HCT116 (cell line): ENCODE measurements around the gene ASCL1. TPM values are rescaled to one million over a fixed set of nuclear protein-coding genes. Genes with fewer than 3 reads are reported as not detected.

Experiments used
- ATAC-seq: fragments of 200-7000 bp; cut with Tn5 transposase; 2 replicates; pipeline ENCODE4 v1.9.1; 2020; ENCODE audit warnings: mild to moderate bottlenecking, moderate library complexity
- BruUV-seq: library from RNA; stranded (reverse); fragments of 400-500 nt; replicated peaks from 2 replicates; lab custom pipeline; 2021; lab: Mats Ljungman, UMichigan
- CTCF ChIA-PET: fragments of 300-600 bp; sonication (Branson Sonifier 250); formaldehyde crosslinking; loops from one replicate; lab custom pipeline; 2021; ENCODE audit warnings: antibody characterized with exemption; lab: Charles Lee
- POLR2A ChIA-PET: fragments of 300-600, 350-600 bp; sonication (Branson Sonifier 250); formaldehyde crosslinking; loops from one replicate; lab custom pipeline; 2021; ENCODE audit warnings: antibody characterized with exemption; lab: Charles Lee
- RAD21 ChIA-PET, 2 experiments: fragments of 300-600 bp; sonication (Branson Sonifier 250); formaldehyde crosslinking; loops; one replicate each; lab custom pipeline; 2023; ENCODE audit warnings: low total read pairs in 2 of 2; ENCODE audit not compliant: uncharacterized antibody in 2 of 2, unreplicated experiment in 2 of 2, low non-redundant PET in 1 of 2; lab: Charles Lee
- DNase-seq: peaks from one replicate; pipeline ENCODE4 v3.0.0-alpha.2; 2010; ENCODE audit warnings: low read depth, low spot score
- H2AFZ ChIP-seq: fragments of 200-600 bp; shearing (Covaris generic), sonication (generic); 2 replicates; pipeline ENCODE4 v1.6.1; 2017; ENCODE audit warnings: low read depth, mixed run types, mixed read lengths, antibody characterized with exemption, low read length; ENCODE audit not compliant: poor library complexity, severe bottlenecking
- H3K27ac ChIP-seq: 2 replicates; pipeline ENCODE4 v1.5.1; 2012; ENCODE audit warnings: low read depth, low read length
- H3K27me3 ChIP-seq: fragments of 200-600 bp; sonication (generic); 2 replicates; pipeline ENCODE4 v1.6.1; 2016; ENCODE audit warnings: mixed run types, low read length, mixed read lengths; ENCODE audit not compliant: insufficient read depth
- H3K36me3 ChIP-seq, 2 experiments: fragments of 200-500 bp in 1 of 2; fragments of 200-600 bp in 1 of 2; sonication (Bioruptor generic) in 1 of 2; sonication (generic) in 1 of 2; 2 replicates each; pipeline versions ENCODE4 v1.5.1 to v1.6.1; 2014 to 2016; ENCODE audit warnings: low read length in 2 of 2, inconsistent platforms in 1 of 2, mixed read lengths in 1 of 2, mixed run types in 1 of 2; ENCODE audit not compliant: insufficient read depth in 2 of 2, control insufficient read depth in 1 of 2
- H3K4me1 ChIP-seq, 2 experiments: fragments of 200-600 bp in 1 of 2; sonication (generic) in 1 of 2; 2 replicates each; pipeline versions ENCODE4 v1.5.1 to v1.6.1; 2012 to 2017; ENCODE audit warnings: low read length in 2 of 2, inconsistent platforms in 1 of 2, mild to moderate bottlenecking in 1 of 2, mixed read lengths in 1 of 2, mixed run types in 1 of 2, moderate library complexity in 1 of 2; ENCODE audit not compliant: insufficient read depth in 2 of 2, control insufficient read depth in 1 of 2
- H3K4me2 ChIP-seq: fragments of 200-600 bp; sonication (generic); 2 replicates; pipeline ENCODE4 v1.6.1; 2017; ENCODE audit warnings: mixed run types, low read length, mixed read lengths
- H3K4me3 ChIP-seq, 2 experiments: fragments of 200-600 bp in 1 of 2; sonication (generic) in 1 of 2; replicated peaks in 1 of 2; 2 replicates each; pipeline ENCODE4 v1.5.1; 2011 to 2016; ENCODE audit warnings: low read length in 2 of 2, control low read depth in 1 of 2, low read depth in 1 of 2, mild to moderate bottlenecking in 1 of 2, mixed read lengths in 1 of 2, mixed run types in 1 of 2
- H3K79me2 ChIP-seq: fragments of 200-600 bp; sonication (generic); 2 replicates; pipeline ENCODE4 v1.6.1; 2017; ENCODE audit warnings: mild to moderate bottlenecking, mixed run types, low read length, moderate library complexity, mixed read lengths; ENCODE audit not compliant: insufficient read depth
- H3K9ac ChIP-seq: fragments of 200-600 bp; sonication (generic); 2 replicates; pipeline ENCODE4 v1.6.1; 2016; ENCODE audit warnings: low read length, mixed read lengths
- H3K9me2 ChIP-seq: fragments of 200-600 bp; sonication (generic), shearing (Covaris generic); 2 replicates; pipeline ENCODE4 v1.6.1; 2017; ENCODE audit warnings: mixed run types, mild to moderate bottlenecking, moderate library complexity; ENCODE audit not compliant: insufficient read depth
- H3K9me3 ChIP-seq, 2 experiments: fragments of 200-500 bp in 1 of 2; fragments of 200-600 bp in 1 of 2; sonication (Bioruptor generic) in 1 of 2; sonication (generic) in 1 of 2; 2 replicates each; pipeline ENCODE4 v1.6.1; 2014 to 2017; ENCODE audit warnings: low read length in 2 of 2, mixed read lengths in 2 of 2, inconsistent platforms in 1 of 2, low read depth in 1 of 2, mild to moderate bottlenecking in 1 of 2, mixed run types in 1 of 2, moderate library complexity in 1 of 2; ENCODE audit not compliant: control insufficient read depth in 1 of 2, insufficient read depth in 1 of 2
- H4K20me1 ChIP-seq: fragments of 200-600 bp; sonication (generic), shearing (Covaris generic); 2 replicates; pipeline ENCODE4 v1.6.1; 2017; ENCODE audit warnings: mixed run types, mild to moderate bottlenecking, moderate library complexity; ENCODE audit not compliant: insufficient read depth
- ATF3 ChIP-seq: IDR thresholded peaks from 2 replicates; pipeline ENCODE4 v1.6.1; 2012
- CEBPB ChIP-seq: IDR thresholded peaks from 2 replicates; pipeline ENCODE4 v1.6.1; 2012; ENCODE audit warnings: low read depth
- EGR1 ChIP-seq: IDR thresholded peaks from 2 replicates; pipeline ENCODE4 v1.6.1; 2012; ENCODE audit warnings: low read depth
- ELF1 ChIP-seq: IDR thresholded peaks from 2 replicates; pipeline ENCODE4 v1.6.1; 2012; ENCODE audit warnings: low read depth, borderline replicate concordance
- EZH2 ChIP-seq: fragments of 200-600 bp; sonication (generic); IDR thresholded peaks from 2 replicates; pipeline ENCODE4 v1.6.1; 2017; ENCODE audit warnings: antibody characterized with exemption, mixed run types
- FOSL1 ChIP-seq: IDR thresholded peaks from 2 replicates; pipeline ENCODE4 v1.6.1; 2012; ENCODE audit warnings: low read depth
- JUND ChIP-seq: IDR thresholded peaks from 2 replicates; pipeline ENCODE4 v1.6.1; 2012
- MAX ChIP-seq: IDR thresholded peaks from 2 replicates; pipeline ENCODE4 v1.6.1; 2012
- POLR2A ChIP-seq: IDR thresholded peaks from 2 replicates; pipeline ENCODE4 v1.7.0; 2011; ENCODE audit warnings: borderline replicate concordance; ENCODE audit not compliant: insufficient read depth, insufficient read length; ENCODE audit errors: extremely low read depth
- REST ChIP-seq: IDR thresholded peaks from 2 replicates; pipeline ENCODE4 v1.6.1; 2012; ENCODE audit warnings: low read depth
- SIN3A ChIP-seq: IDR thresholded peaks from 2 replicates; pipeline ENCODE4 v1.6.1; 2012; ENCODE audit warnings: low read depth
- SP1 ChIP-seq: IDR thresholded peaks from 2 replicates; pipeline ENCODE4 v1.6.1; 2012; ENCODE audit warnings: low read depth
- TCF7L2 ChIP-seq: IDR thresholded peaks from 2 replicates; pipeline ENCODE4 v1.7.0; 2011; ENCODE audit warnings: borderline replicate concordance, inconsistent platforms; ENCODE audit not compliant: insufficient read depth, insufficient read length; ENCODE audit errors: extremely low read depth
- ZBTB33 ChIP-seq: IDR thresholded peaks from 2 replicates; pipeline ENCODE4 v1.6.1; 2011; ENCODE audit warnings: mild to moderate bottlenecking, low read length, moderate library complexity; ENCODE audit not compliant: insufficient replicate concordance; ENCODE audit errors: extremely low read depth
- ZFX ChIP-seq: fragments of 450-650 bp; IDR thresholded peaks from 2 replicates; pipeline ENCODE4 v1.6.1; 2017
- intact Hi-C: fragments of 100-400 bp; cut with micrococcal nuclease; formaldehyde crosslinking; loops from 2 replicates; pipeline ENCODE4 v1.10.0; 2022
- total RNA-seq: library from RNA; stranded (reverse); gene quantifications from one replicate; pipeline ENCODE4 v1.2.1, GENCODE V29; 2021; ENCODE audit not compliant: unreplicated experiment

The ASCL1 gene
- total RNA-seq, 1 experiment from 2014 or later, result not detected

- no peak for DNase-seq
- Histone ChIP-seq H4K20me1 (no peaks in the 10 kb centered on the region), H3K27me3 (0 out of 2 replicates have a peak, but pooled peaks cover 3% of the 10 kb centered on the region), H2AFZ (no peak overlapping the region), H3K9me3 (no peaks in the 10 kb centered on the region), H3K4me3 (no peak overlapping the region)
- intact Hi-C loops, result no loop called here
- no TSS peak for BruUV-seq
- POLR2A ChIA-PET, result no interaction called here
- TF ChIP-seq MAX, result no peak
- no peak for TF ChIP-seq ELF1
- TF ChIP-seq TCF7L2, result no peak
- no peak for TF ChIP-seq EGR1
- TF ChIP-seq, all 23 proteins: peak for 0
- RAD21 ChIA-PET, result no interaction called here
- no peaks in the 10 kb centered on the region for H3K79me2 ChIP-seq
- CTCF ChIA-PET, result no interaction called here
- H3K9me2 ChIP-seq, result no peaks in the 10 kb centered on the region
- no peaks in the 10 kb centered on the region for H3K4me1 ChIP-seq
- H3K36me3 ChIP-seq, result no peaks in the 10 kb centered on the region
- no peak for ATAC-seq
- H3K4me2 ChIP-seq, result no peak overlapping the region
- no peak overlapping the region for H3K27ac ChIP-seq
- no peak overlapping the region for H3K9ac ChIP-seq
These were observed 36.1 kb downstream of the ASCL1 start for GRCh38 chr12:102993537-102993936.

GRCh38 chr12:102995372-102995771, 37.9 kb downstream of the ASCL1 start:
- Histone ChIP-seq H4K20me1 (no peaks in the 10 kb centered on the region), H3K79me2 (no peaks in the 10 kb centered on the region), H3K27ac (no peak overlapping the region), H2AFZ (no peak overlapping the region), H3K4me2 (no peak overlapping the region), H3K9ac (no peak overlapping the region), H3K9me3 (no peaks in the 10 kb centered on the region), H3K4me1 (no peaks in the 10 kb centered on the region), H3K27me3 (0 out of 2 replicates have a peak, but pooled peaks cover 3% of the 10 kb centered on the region), H3K4me3 (no peak overlapping the region), H3K36me3 (no peaks in the 10 kb centered on the region), H3K9me2 (no peaks in the 10 kb centered on the region)
- ATAC-seq (no peak), DNase-seq (no peak)
- intact Hi-C loops, result no loop called here
- ChIA-PET RAD21 (no interaction called here), CTCF (no interaction called here), POLR2A (no interaction called here)
- no TSS peak for BruUV-seq
- TF ChIP-seq ATF3, result no peak
- no peak for TF ChIP-seq ZBTB33
- TF ChIP-seq EZH2, result no peak
- no peak for TF ChIP-seq SIN3A
- TF ChIP-seq FOSL1, result no peak
- no peak for TF ChIP-seq POLR2A
- TF ChIP-seq CEBPB, result no peak
- no peak for TF ChIP-seq ZFX
- no peak for TF ChIP-seq SP1
- no peak for TF ChIP-seq JUND
- TF ChIP-seq ELF1, result no peak
- TF ChIP-seq REST, result no peak
